ENCODE results near the gene IFT27.

IFT27 gene

DNA sequence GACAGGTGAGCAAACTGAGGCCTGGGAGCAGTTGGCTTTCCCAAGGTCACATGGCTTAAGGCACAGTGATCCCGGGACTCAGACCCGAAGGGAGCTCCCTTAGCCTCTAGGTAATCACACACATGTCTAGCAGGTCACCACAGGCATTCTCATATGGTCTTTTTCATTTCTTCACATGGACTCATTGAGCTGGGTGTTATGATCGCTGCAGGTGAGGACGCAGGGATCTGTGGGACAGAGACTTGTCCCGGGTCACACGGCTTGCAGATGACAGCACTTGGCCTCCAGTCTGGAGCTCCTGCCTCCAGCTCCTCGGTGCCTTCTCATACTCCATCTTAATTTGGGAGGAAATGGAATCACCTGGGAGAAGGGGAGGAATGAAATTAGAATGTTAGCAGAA lies 48.8 kb downstream of the IFT27 start:
- DNase-seq (ENCODE audit: low read depth in 1 of 2, low spot score in 1 of 2): no peak

DNA sequence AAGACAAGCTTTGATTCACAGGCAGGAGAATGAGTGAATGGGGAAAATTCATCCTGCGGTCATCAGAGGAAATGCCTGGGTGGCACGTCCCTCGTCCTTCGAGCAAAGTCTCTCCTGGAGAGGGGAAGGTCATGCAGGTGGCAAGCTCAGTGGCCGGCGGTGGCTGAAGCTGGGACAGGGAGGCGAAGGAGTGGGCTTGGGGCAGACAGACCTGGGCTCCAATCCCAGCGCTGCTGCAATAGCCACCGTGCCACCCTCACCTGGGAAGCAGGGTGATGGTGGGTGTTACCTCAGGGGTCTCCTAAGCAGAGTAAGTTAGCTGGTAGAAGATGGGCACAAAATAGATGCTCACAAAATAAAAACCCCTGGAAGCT lies 49.9 kb downstream of the IFT27 start:
- DNase-seq (ENCODE audit: low read depth in 1 of 2, low spot score in 1 of 2): no peak

DNA sequence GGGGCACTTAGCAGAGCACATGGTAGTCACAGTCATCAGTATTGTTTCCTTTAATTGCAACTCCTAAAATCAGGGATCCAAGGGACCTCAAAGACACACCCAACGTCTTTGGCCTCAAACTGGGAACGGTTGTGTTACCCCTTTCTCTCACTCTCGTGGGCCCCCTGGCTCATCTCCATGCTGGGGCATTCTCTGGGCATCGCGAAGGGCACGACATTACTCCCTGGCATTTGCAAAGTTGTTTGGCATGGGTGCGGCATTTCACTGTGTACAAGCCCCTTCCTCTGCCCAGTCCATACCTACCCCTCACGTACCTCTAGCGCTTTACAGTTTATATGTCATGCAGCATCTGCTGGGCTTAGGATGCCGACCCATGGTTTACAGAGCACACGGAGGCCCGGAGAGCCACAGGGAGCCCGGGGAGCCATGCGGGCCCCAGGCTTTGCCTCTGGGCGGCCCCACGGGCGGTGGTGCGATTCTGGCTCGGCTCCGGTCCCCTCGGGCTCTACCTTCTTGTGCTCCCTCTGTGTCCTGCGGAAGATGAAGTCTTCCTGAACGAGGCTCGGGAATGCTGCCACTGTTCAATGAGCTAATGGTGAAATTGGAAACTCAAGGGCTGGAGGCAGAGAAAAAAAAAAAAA lies 50.4 kb downstream of the IFT27 start:
- DNase-seq (ENCODE audit: low read depth in 1 of 2, low spot score in 1 of 2): no peak

DNA sequence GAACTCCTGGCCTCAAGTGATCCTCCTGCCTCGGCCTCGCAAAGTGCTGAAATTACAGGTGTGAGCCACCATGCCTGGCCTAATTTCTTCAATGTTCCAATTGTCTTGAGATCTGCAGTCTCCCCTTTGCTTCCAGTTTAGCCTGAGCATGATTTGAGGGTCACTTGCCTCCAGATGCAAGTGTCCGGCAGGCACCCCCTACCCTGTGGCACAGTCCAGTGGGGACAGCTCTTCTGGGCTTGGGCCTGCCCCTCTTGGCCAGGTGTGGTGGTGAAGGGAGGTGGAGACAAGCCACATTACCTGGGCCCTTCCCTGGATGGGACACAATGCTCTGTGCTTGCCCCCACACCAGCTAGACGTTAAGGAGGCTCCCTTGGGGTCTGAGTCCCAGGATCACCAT lies 51.1 kb downstream of the IFT27 start:
- no peak for DNase-seq (ENCODE audit: low read depth in 1 of 2, low spot score in 1 of 2)

DNA sequence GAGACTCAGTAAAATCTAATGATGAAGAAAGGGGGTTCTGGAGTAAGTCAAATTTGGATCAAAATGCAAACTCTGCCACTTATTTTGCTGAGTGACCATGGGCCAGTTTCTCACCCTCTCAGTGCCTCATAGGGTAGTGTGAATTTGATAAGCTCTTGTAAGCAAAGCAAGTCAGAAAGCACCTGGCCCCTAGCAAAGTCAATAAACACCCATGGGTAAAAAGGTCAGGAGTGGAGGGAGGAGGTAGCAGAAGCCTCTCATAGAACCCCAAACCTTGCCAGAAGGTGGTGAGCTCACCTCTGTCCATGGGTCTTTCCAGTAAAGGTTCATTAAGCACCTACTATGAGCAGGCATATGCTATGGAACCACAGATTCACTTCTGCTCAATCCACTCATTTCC lies 53.9 kb downstream of the IFT27 start:
- DNase-seq (ENCODE audit: low read depth in 1 of 2, low spot score in 1 of 2): no peak

DNA sequence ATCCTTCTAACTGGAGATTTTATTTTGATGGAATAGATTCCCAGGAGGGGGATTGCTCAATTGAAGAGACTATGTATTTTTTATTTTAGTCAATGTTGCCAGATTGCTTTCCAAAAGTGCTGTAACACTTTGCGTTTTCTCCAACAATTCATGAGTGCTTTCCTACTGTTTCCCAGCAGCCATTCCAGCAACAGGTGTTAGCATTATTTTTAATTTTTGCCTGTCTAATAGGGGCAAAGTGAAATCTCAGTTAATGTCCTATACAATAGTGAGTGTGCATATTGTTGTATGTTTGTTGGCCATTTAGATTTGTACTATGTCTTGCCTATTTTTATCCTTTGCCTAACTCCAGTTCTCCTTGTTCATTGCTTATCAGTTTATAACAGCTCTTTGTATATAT lies 60.3 kb downstream of the IFT27 start:
- DNase-seq (ENCODE audit: low read depth in 1 of 2, low spot score in 1 of 2): no peak

DNA sequence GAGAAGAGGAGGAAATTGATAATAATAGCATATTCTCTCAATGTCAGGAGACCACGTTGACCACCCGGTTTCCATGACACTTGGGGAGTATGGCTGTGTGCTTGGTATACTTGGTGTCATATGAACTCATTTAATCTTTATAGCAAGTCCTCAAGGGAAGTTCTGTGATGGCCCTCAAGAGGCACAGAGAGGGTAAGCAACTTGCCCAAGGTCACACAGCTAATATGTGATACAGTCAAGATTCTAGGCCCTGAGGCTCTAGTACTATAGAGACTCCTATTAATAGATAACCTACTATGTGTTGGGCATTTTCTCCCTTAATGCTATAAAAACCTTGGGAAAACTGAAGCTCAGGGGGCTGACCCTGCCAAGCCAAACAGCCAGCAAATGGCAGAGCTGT lies 61.8 kb downstream of the IFT27 start:
- DNase-seq (ENCODE audit: low read depth in 1 of 2, low spot score in 1 of 2): no peak

DNA sequence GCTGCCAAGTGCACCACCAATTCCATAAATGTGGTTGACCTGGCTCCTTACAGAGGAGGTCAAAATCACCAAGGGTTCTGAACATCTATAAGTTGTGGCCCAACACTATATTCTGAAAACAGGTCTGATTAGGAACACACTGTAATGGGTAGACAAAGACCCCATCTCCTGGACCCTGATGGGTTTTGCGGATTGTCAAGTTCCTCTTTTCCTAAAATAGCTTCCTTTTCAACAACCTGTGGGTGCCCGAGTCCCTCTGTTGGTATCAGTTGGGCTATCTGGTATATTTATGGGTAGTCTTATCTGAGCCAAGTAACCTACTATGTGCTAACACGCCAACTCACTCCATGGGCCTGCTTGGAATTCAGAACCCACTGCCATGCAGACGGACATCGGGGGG lies 62.5 kb downstream of the IFT27 start:
- DNase-seq (ENCODE audit: low read depth in 1 of 2, low spot score in 1 of 2): no peak

All from activated T-helper 1 cell treated with anti-CD3 and anti-CD28 coated beads, Interleukin-2, amount 50 U/mL, for 16 hours (primary cell).